Measurements from ENCODE around the gene SLC7A14. TPM values are rescaled to one million over a fixed set of nuclear protein-coding genes. Genes with fewer than 3 reads are reported as not detected.

Gene SLC7A14
- total RNA-seq, 1 experiment from 2014 or later, result not detected

- Histone ChIP-seq H3K4me3 (ENCODE audit: low read depth, low read length, poor library complexity, severe bottlenecking) (no peak overlapping the region), H3K9me3 (ENCODE audit: low read depth, low read length, poor library complexity, severe bottlenecking) (no peaks in the 10 kb centered on the region), H3K36me3 (ENCODE audit: insufficient read depth, low read length, poor library complexity, severe bottlenecking) (no peaks in the 10 kb centered on the region), H3K27me3 (replicated peaks; ENCODE audit: insufficient read depth, low read depth, low read length, poor library complexity) (no peaks in the 10 kb centered on the region), H3K27ac (ENCODE audit: low read depth, low read length, poor library complexity, severe bottlenecking) (no peak overlapping the region), H3K4me1 (ENCODE audit: insufficient read depth, low read length, poor library complexity, severe bottlenecking) (no peaks in the 10 kb centered on the region)
- BruUV-seq (replicated peaks), result no TSS peak
- intact Hi-C loops (cut with micrococcal nuclease; ENCODE audit: unreplicated experiment), result no loop called here
- TF ChIP-seq CTCF (conservative IDR thresholded peaks at IDR 0.05; ENCODE audit: low read depth, low read length), result no peak
- no peak for TF ChIP-seq EZH2 (IDR thresholded peaks at IDR 0.05; ENCODE audit: borderline replicate concordance, low read depth, low read length, poor library complexity, severe bottlenecking)
- ChIA-PET CTCF (no interaction called here), POLR2A (ENCODE audit: low non-redundant PET) (no interaction called here)
- no peak for DNase-seq (ENCODE audit: low spot score)
Measured at GRCh38 chr3:170438836-170439235, 147.0 kb downstream of the SLC7A14 start.

GRCh38 chr3:170437696-170438407 is 148.0 kb downstream of the SLC7A14 start:
- Histone ChIP-seq H3K36me3 (ENCODE audit: insufficient read depth, low read length, poor library complexity, severe bottlenecking) (no peaks in the 10 kb centered on the region), H3K27me3 (replicated peaks; ENCODE audit: insufficient read depth, low read depth, low read length, poor library complexity) (no peaks in the 10 kb centered on the region), H3K27ac (ENCODE audit: low read depth, low read length, poor library complexity, severe bottlenecking) (no peak overlapping the region), H3K9me3 (ENCODE audit: low read depth, low read length, poor library complexity, severe bottlenecking) (no peaks in the 10 kb centered on the region), H3K4me3 (ENCODE audit: low read depth, low read length, poor library complexity, severe bottlenecking) (no peak overlapping the region), H3K4me1 (ENCODE audit: insufficient read depth, low read length, poor library complexity, severe bottlenecking) (no peaks in the 10 kb centered on the region)
- no peak for TF ChIP-seq EZH2 (IDR thresholded peaks at IDR 0.05; ENCODE audit: borderline replicate concordance, low read depth, low read length, poor library complexity, severe bottlenecking)
- TF ChIP-seq CTCF (conservative IDR thresholded peaks at IDR 0.05; ENCODE audit: low read depth, low read length), result no peak
- intact Hi-C loops (cut with micrococcal nuclease; ENCODE audit: unreplicated experiment), result no loop called here
- DNase-seq (ENCODE audit: low spot score), result no peak
- ChIA-PET POLR2A (ENCODE audit: low non-redundant PET) (no interaction called here), CTCF (no interaction called here)
- no TSS peak for BruUV-seq (replicated peaks)

- BruUV-seq (replicated peaks), result no TSS peak
Measured at GRCh38 chr3:170437176-170437575, 148.7 kb downstream of the SLC7A14 start.

More at GRCh38 chr3:170437176-170437575, 148.7 kb downstream of the SLC7A14 start:
- POLR2A ChIA-PET (ENCODE audit: low non-redundant PET), result no interaction called here
- TF ChIP-seq CTCF (conservative IDR thresholded peaks at IDR 0.05; ENCODE audit: low read depth, low read length) (no peak), EZH2 (IDR thresholded peaks at IDR 0.05; ENCODE audit: borderline replicate concordance, low read depth, low read length, poor library complexity, severe bottlenecking) (no peak)
- CTCF ChIA-PET, result no interaction called here
- H3K27me3 ChIP-seq (replicated peaks; ENCODE audit: insufficient read depth, low read depth, low read length, poor library complexity), result no peaks in the 10 kb centered on the region
- no peaks in the 10 kb centered on the region for H3K4me1 ChIP-seq (ENCODE audit: insufficient read depth, low read length, poor library complexity, severe bottlenecking)
- H3K4me3 ChIP-seq (ENCODE audit: low read depth, low read length, poor library complexity, severe bottlenecking), result no peak overlapping the region
- no peak overlapping the region for H3K27ac ChIP-seq (ENCODE audit: low read depth, low read length, poor library complexity, severe bottlenecking)
- H3K9me3 ChIP-seq (ENCODE audit: low read depth, low read length, poor library complexity, severe bottlenecking), result no peaks in the 10 kb centered on the region
- DNase-seq (ENCODE audit: low spot score), result no peak
- intact Hi-C loops (cut with micrococcal nuclease; ENCODE audit: unreplicated experiment), result no loop called here
- H3K36me3 ChIP-seq (ENCODE audit: insufficient read depth, low read length, poor library complexity, severe bottlenecking), result no peaks in the 10 kb centered on the region

Measured in A673 (cell line).